GM12864 (cell line): ENCODE results near the gene PKP4.

ENCODE experiments used
- DNase-seq: peaks from one replicate; pipeline ENCODE4 v3.0.0-alpha.2; 2011; ENCODE audit warnings: low read depth
- H3K4me3 ChIP-seq: 2 replicates; pipeline ENCODE4 v1.5.1; 2011; ENCODE audit warnings: mild to moderate bottlenecking, low read depth, low read length, control low read depth
- CTCF ChIP-seq: IDR thresholded peaks from 2 replicates; pipeline ENCODE4 v1.5.1; 2011; ENCODE audit warnings: low read depth, mild to moderate bottlenecking, moderate library complexity, low read length, control low read depth, inconsistent platforms; ENCODE audit errors: missing control alignments

The PKP4 gene

GRCh38 chr2:158519481-158519880, 62.7 kb downstream of the PKP4 start:
- TF ChIP-seq CTCF: no peak
- DNase-seq: no peak
- H3K4me3 ChIP-seq: no peak overlapping the region

DNA sequence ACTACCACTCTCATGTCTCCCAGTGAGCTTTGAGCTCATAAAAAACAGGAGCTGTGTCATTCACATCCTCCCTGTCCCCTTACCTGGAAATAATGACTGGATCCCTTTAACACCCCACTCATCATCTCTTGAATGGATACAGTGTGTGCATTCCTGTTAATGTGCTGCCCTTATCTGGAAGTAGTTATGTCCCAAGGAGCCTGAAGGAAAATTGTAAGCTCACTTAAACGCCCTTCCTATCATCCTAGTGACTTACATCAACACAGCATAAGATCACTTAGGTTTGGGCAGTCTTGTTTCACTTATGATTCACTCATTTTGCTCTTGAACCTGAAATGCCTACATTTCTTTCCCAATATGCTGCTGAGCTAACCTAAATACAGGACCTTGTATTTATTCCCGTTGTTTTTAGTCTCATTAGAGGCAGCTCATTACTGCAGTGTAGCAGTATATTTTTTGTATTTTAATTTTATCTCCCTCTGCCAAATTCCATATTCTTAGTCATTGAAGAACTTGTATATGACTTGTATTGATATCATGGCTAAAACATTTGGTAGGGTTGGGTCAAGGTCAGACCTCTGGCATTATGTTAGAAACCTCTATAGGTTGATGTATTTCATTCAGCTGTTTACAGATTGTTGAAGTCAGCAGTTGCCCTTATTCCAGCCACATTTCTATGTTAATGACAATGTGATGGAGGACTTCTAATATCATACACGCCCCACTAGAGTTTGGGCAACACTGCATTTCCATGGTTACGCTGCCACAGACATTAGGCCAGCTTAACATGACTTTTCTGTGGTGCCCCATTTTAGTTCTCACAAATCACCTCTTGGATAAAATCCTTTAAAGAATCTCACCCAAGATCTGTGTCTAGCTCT, 72.9 kb downstream of the PKP4 start:
- no peak for DNase-seq
- no peak for TF ChIP-seq CTCF

GRCh38 chr2:158530829-158531228, 74.1 kb downstream of the PKP4 start:
- no peak for DNase-seq
- no peak for TF ChIP-seq CTCF
- no peak overlapping the region for H3K4me3 ChIP-seq

More for the DNA sequence above, 72.9 kb downstream of the PKP4 start:
- no peak overlapping the region for H3K4me3 ChIP-seq

DNA sequence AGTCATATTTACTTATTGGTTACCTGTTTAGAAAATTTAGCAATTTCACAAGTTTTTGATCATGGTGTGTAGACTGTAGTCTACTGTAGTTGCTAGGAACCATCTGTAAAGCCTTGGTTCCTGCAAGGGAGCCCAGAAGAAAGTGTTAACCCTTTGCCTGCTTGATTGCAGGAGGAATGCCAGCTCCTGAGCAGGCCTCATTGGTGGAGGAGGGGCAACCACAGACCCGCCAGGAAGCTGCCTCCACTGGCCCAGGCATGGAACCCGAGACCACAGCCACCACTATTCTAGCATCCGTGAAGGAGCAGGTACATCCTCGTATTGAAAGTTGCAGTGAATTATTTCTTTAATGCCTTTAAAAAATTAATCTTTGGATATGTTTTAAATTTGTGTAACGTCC, 76.3 kb downstream of the PKP4 start:
- DNase-seq: no peak
- TF ChIP-seq CTCF: no peak
- H3K4me3 ChIP-seq: no peak overlapping the region

DNA sequence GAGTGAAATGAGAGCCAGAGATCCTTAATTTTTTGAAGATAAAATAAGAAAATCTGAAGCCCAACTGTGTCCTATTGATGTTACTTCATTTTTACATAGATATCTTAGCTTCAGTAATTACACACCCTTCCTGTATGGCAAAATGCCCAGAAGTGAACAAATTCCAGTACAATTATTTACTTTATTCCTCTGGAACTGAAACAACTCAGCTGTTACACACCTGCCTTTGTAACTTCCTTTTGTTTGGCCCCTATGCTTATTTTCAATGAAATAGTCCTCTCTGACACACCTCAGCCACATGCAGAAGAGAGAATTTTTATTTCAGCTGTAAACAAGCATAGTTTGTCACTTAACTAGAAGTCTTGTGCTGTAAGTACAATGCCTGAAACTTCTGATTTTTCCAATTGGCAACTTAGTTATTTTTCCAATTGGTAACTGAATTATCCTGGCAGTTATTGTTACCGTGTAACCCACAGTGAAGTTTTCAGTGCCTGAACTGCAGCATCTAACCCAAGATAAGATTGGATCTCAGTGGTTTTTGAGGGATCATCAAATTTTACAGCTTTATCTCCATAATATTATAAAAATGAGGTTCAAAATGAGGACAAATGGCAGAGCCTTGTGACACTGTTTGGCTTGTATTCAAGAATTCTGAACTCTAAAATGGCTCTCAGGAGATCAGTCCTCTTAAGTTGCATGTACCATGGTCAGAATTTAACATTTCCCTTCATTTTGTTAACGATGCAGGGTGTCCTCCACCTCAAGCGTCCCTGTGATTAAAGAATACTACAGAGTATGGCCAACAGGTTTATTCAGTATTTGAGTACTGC, 82.6 kb downstream of the PKP4 start:
- no peak for DNase-seq
- TF ChIP-seq CTCF: no peak
- H3K4me3 ChIP-seq: no peak overlapping the region

DNA sequence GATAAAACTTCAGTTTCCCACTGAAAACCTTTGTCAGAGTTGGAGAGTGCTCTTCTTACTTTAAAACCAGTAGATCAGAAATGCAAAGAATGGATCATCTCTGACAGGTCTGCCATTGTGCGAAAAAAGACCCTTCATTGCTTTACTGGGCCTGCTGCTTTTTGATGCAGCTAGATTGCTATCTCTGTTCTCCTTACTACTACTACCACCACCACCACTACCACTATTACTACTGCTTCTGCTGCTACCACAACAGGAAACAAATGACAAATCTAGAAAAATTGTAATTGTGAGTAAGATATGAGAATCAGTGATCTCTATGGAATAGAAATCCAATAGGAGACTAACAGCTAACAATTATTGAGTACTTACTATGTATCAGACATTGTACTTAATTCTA, 85.8 kb downstream of the PKP4 start:
- H3K4me3 ChIP-seq: no peak overlapping the region
- no peak for TF ChIP-seq CTCF
- DNase-seq: no peak
